ENCODE data around the gene MDN1. TPM values are rescaled to one million over a fixed set of nuclear protein-coding genes. Genes with fewer than 3 reads are reported as not detected.

MDN1 gene
- total and polyA plus RNA-seq, 7 donors = 3.0 to 29.9 (median 16.5) TPM

DNA sequence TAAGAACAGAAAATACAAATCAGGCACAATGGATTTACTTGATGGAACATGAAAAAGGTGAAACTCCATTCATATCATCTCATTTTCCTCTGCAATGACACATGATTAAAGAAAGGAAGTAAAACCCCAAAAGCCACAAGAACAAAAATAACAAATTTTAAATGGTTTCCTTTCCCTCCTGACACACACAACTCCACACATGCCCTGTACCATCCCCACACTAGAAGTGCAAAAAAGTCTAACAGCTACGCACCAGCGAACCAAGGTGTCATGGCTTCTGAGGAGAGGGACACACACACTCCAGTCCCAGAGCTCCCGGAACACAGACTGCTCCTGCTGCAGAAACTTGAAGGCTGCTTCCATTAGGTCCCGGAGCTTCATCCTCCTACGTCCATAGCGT is 25.3 kb downstream of the MDN1 start:
- H3K36me3 ChIP-seq = peaks cover 8 to 67% (median 9%) of the 10 kb centered on the region in 4 donors
- intact Hi-C loops (cut with DNase I) = no loop called here
- no peak for DNase-seq
- no peak overlapping the region for H3K4me3 ChIP-seq
- H3K4me1 ChIP-seq = no peaks in the 10 kb centered on the region
- H3K27me3 ChIP-seq = no peaks in the 10 kb centered on the region
- no peak overlapping the region for H3K27ac ChIP-seq
- TF ChIP-seq, protein P1, sequence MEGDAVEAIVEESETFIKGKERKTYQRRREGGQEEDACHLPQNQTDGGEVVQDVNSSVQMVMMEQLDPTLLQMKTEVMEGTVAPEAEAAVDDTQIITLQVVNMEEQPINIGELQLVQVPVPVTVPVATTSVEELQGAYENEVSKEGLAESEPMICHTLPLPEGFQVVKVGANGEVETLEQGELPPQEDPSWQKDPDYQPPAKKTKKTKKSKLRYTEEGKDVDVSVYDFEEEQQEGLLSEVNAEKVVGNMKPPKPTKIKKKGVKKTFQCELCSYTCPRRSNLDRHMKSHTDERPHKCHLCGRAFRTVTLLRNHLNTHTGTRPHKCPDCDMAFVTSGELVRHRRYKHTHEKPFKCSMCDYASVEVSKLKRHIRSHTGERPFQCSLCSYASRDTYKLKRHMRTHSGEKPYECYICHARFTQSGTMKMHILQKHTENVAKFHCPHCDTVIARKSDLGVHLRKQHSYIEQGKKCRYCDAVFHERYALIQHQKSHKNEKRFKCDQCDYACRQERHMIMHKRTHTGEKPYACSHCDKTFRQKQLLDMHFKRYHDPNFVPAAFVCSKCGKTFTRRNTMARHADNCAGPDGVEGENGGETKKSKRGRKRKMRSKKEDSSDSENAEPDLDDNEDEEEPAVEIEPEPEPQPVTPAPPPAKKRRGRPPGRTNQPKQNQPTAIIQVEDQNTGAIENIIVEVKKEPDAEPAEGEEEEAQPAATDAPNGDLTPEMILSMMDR (IDR thresholded peaks at IDR 0.05) = no peak
- TF ChIP-seq POLR2A (IDR thresholded peaks at IDR 0.05) (no peak), POLR2AphosphoS5 (IDR thresholded peaks at IDR 0.05) (no peak), EP300 (IDR thresholded peaks at IDR 0.05) (no peak)
- no peaks in the 10 kb centered on the region for H3K9me3 ChIP-seq
- 76 to 93% methylated on average over 6 of the region's 6 CpGs for WGBS, 2 donors

DNA sequence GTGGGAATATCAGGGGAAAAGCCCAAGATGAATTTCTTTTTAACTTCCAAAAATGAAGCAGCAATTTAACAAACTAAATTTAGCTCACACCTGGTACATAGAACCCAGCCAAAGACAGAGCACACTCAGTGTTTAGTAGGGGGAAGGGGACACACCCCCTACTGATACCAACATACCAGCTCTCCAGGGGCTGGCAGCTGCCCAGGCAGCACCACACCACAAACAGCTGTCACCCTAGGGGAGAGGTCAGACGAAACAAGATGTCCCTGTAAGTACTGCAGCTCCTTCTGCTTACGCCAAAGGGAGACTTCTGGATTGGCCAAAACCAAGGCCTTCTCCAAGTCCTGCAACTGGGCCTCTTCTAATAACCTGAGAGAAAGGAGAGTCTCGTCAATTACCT is 26.0 kb downstream of the MDN1 start:
- TF ChIP-seq, protein P1 (IDR thresholded peaks at IDR 0.05) = no peak
- Histone ChIP-seq H3K36me3 (peaks cover 8 to 67% (median 10%) of the 10 kb centered on the region in 4 donors), H3K4me1 (no peaks in the 10 kb centered on the region), H3K9me3 (no peaks in the 10 kb centered on the region), H3K27me3 (no peaks in the 10 kb centered on the region), H3K27ac (no peak overlapping the region), H3K4me3 (no peak overlapping the region)
- DNase-seq = no peak
- 83 to 90% methylated on average over 3 of the region's 3 CpGs for WGBS, 2 donors
- intact Hi-C loops (cut with DNase I) = no loop called here

DNA sequence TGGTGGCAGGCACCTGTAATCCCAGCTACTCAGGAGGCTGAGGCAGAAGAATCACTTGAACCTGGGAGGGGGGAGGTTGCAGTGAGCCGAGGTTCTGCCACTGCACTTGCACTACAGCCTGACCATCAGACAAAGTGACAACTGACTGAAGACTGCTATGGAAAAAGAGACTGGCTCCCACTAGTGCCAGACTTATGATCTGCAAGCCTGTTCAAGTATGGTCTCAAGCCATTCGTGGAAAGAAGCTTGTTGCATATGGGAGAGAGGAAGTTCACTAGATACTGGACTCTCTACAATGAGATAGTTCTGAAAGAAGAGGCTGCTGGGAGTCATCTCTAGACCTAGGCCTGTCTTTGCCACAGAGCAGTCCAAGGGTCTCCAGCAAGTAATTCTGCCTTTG is 26.7 kb downstream of the MDN1 start:
- Histone ChIP-seq H3K36me3 (peaks cover 8 to 74% (median 13%) of the 10 kb centered on the region in 4 donors), H3K9me3 (no peaks in the 10 kb centered on the region), H3K27ac (no peak overlapping the region), H3K27me3 (no peaks in the 10 kb centered on the region), H3K4me3 (no peak overlapping the region), H3K4me1 (no peaks in the 10 kb centered on the region)
- WGBS, 2 donors = 37 to 39% methylated on average over 2 of the region's 2 CpGs
- intact Hi-C loops (cut with DNase I) = no loop called here
- TF ChIP-seq POLR2A (IDR thresholded peaks at IDR 0.05) = no peak
- no peak for TF ChIP-seq EP300 (IDR thresholded peaks at IDR 0.05)
- TF ChIP-seq POLR2AphosphoS5 (IDR thresholded peaks at IDR 0.05) = no peak
- TF ChIP-seq, protein P1 (IDR thresholded peaks at IDR 0.05) = no peak
- no peak for DNase-seq

DNA sequence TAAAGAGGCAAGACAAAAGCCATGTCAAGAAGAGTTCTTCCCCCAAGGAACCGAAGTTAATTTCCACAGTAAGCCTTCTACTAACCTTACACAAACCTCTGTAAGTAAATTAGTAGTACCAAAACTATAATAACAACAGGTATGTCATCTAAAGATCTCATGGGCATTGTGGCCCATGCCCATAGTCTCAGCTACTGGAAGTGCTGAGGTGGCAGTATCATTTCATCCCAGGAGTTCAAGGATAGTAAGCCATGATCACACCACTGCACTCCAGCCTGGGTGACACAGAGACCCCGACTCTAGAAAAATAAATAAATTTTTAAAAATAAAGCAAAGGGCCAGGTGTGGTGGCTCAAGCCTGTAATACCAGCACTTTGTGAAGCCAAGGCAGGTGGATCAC is 29.2 kb downstream of the MDN1 start:
- H3K9me3 ChIP-seq = no peaks in the 10 kb centered on the region
- peaks cover 8 to 92% (median 21%) of the 10 kb centered on the region in 4 donors for H3K36me3 ChIP-seq
- 94 to 96% methylated on average over 2 of the region's 2 CpGs for WGBS, 2 donors

DNA sequence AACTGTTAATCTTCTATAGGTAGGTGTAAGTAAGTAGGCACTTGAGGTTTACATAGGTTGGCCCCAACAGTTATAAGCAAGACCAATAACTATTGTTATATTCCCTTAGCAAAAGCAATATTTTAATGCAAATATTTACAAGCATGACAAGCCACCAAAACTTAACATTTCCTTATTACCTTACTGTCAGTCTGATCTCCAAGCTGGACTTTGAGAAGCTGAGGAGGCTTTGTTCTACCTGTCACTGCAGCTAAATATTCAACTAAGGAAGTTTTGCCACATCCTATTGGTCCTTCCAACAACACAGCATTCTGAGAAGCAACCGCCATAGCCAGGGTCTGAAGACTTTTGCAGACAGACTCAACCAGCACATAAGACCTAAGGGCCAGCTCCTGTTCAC is 29.6 kb downstream of the MDN1 start:
- intact Hi-C loops (cut with DNase I) = no loop called here
- H3K27ac ChIP-seq = no peak overlapping the region
- WGBS, 2 donors = 52 to 87% methylated on average over 1 of the region's 1 CpG
- no peak for DNase-seq
- H3K4me3 ChIP-seq = no peak overlapping the region
- H3K4me1 ChIP-seq = no peaks in the 10 kb centered on the region
- TF ChIP-seq, protein P1 (IDR thresholded peaks at IDR 0.05) = no peak
- no peak for TF ChIP-seq EP300 (IDR thresholded peaks at IDR 0.05)
- TF ChIP-seq POLR2AphosphoS5 (IDR thresholded peaks at IDR 0.05) = no peak
- no peak for TF ChIP-seq POLR2A (IDR thresholded peaks at IDR 0.05)
- H3K36me3 ChIP-seq = peaks cover 8 to 93% (median 22%) of the 10 kb centered on the region in 4 donors
- H3K27me3 ChIP-seq = no peaks in the 10 kb centered on the region
- no peaks in the 10 kb centered on the region for H3K9me3 ChIP-seq

More for the DNA sequence above, 29.2 kb downstream of the MDN1 start:
- intact Hi-C loops (cut with DNase I) = no loop called here
- Histone ChIP-seq H3K27ac (no peak overlapping the region), H3K27me3 (no peaks in the 10 kb centered on the region), H3K4me1 (no peaks in the 10 kb centered on the region), H3K4me3 (no peak overlapping the region)
- TF ChIP-seq POLR2AphosphoS5 (IDR thresholded peaks at IDR 0.05) (no peak), EP300 (IDR thresholded peaks at IDR 0.05) (no peak), POLR2A (IDR thresholded peaks at IDR 0.05) (no peak)
- TF ChIP-seq, protein P1 (IDR thresholded peaks at IDR 0.05) = no peak
- no peak for DNase-seq

Data from sigmoid colon (tissue), 7 donors.